NB4 (cell line): ENCODE measurements around the gene MSRB3.

Source experiments
- DNase-seq: peaks from one replicate; pipeline ENCODE4 v3.0.0; 2010; ENCODE audit warnings: low read depth
- H3K4me3 ChIP-seq: one replicate; pipeline ENCODE4 v1.5.1; 2011; ENCODE audit warnings: mild to moderate bottlenecking, low read depth, low read length, moderate library complexity
- CTCF ChIP-seq: IDR thresholded peaks from one replicate; pipeline ENCODE4 v1.5.1; 2012; ENCODE audit warnings: low read depth, low read length
- MAX ChIP-seq: IDR thresholded peaks from 2 replicates; pipeline ENCODE4 v1.6.1; 2011; ENCODE audit warnings: low read depth, low read length
- MYC ChIP-seq: IDR thresholded peaks from 2 replicates; pipeline ENCODE4 v1.6.1; 2011; ENCODE audit warnings: low read depth, low read length
- POLR2A ChIP-seq: IDR thresholded peaks from 2 replicates; pipeline ENCODE4 v1.6.1; 2011; ENCODE audit warnings: mild to moderate bottlenecking; ENCODE audit not compliant: insufficient read length; ENCODE audit errors: extremely low read depth

Gene MSRB3

GRCh38 chr12:65501935-65502334 is 223.5 kb downstream of the MSRB3 start:
- no peak for DNase-seq
- H3K4me3 ChIP-seq = no peak overlapping the region
- TF ChIP-seq POLR2A (no peak), CTCF (no peak)

GRCh38 chr12:65504417-65504816 is 225.9 kb downstream of the MSRB3 start:
- no peak overlapping the region for H3K4me3 ChIP-seq
- DNase-seq = no peak
- TF ChIP-seq MYC (no peak), MAX (no peak), CTCF (no peak), POLR2A (no peak)

GRCh38 chr12:65505386-65506121 is 227.1 kb downstream of the MSRB3 start:
- no peak overlapping the region for H3K4me3 ChIP-seq
- TF ChIP-seq CTCF (no peak), MAX (no peak), POLR2A (no peak), MYC (no peak)
- DNase-seq = no peak

- TF ChIP-seq MYC (no peak), POLR2A (no peak), CTCF (no peak), MAX (no peak)
- no peak for DNase-seq
- no peak overlapping the region for H3K4me3 ChIP-seq
Observed at GRCh38 chr12:65508276-65509035, 230.0 kb downstream of the MSRB3 start.

GRCh38 chr12:65510007-65510406 is 231.5 kb downstream of the MSRB3 start:
- H3K4me3 ChIP-seq = no peak overlapping the region
- no peak for DNase-seq
- no peak for TF ChIP-seq POLR2A
- no peak for TF ChIP-seq MYC
- TF ChIP-seq CTCF = no peak

GRCh38 chr12:65510584-65511050 is 232.1 kb downstream of the MSRB3 start:
- TF ChIP-seq MYC = no peak
- no peak for TF ChIP-seq MAX
- no peak for DNase-seq
- no peak overlapping the region for H3K4me3 ChIP-seq
